Fibroblast of mammary gland (primary cell): ENCODE results near the gene OBSCN.
"Not testable (repeated sequence)": the region's sequence is repeated elsewhere in the genome, so short reads cannot be mapped to it uniquely, and the experiment has no call there.

Experiments
- DNase-seq: peaks from one replicate; pipeline ENCODE4 v3.0.0-alpha.2; 2010; ENCODE audit warnings: low read depth
- H3K4me3 ChIP-seq: 2 replicates; pipeline ENCODE4 v1.5.1; 2011; ENCODE audit warnings: low read depth, mild to moderate bottlenecking, low read length, moderate library complexity; ENCODE audit not compliant: control insufficient read depth
- TF ChIP-seq, protein P1 (sequence below): conservative IDR thresholded peaks from 2 replicates; pipeline ENCODE4 v1.5.1; 2011; ENCODE audit warnings: low read depth, low read length, inconsistent platforms; ENCODE audit not compliant: control insufficient read depth, insufficient read depth

OBSCN gene

DNA sequence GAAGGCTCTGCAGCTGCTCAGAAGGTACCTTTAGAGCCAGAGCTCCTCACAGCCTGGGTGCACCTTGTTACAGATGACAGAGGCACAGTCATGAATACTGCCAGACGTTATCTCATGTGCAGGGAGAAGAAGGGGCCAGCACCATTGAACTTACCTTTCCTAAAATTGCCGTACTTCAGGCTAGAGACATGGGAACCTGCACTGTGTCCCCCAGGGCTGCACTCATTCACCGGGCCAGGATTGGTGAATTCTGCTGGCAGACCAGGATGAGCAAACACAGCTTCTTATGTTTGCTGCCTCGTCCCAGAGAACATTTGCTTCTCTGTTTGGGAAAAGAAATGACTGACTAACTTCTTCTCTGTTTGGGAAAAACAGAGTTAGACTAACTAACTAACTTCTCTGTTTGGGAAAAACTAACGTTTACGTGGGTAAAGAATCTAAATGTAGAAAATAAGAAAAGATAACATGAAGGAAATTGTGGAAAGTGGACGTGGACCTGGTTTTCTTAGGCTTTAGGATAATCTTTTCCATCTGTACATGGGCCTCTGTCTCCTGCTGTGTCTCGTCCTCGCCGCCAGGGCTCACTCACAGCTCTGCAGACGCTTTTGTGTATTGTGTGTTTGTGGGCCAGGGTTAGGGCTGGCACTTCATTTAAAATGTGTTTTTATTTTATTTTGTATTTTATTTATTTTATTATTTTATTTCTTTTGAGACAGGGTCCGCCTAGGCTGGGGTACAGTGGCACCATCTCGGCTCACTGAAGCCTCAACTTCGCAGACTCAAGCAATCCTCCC is 9.9 kb downstream of the OBSCN start:
- no peak for DNase-seq
- TF ChIP-seq, protein P1, sequence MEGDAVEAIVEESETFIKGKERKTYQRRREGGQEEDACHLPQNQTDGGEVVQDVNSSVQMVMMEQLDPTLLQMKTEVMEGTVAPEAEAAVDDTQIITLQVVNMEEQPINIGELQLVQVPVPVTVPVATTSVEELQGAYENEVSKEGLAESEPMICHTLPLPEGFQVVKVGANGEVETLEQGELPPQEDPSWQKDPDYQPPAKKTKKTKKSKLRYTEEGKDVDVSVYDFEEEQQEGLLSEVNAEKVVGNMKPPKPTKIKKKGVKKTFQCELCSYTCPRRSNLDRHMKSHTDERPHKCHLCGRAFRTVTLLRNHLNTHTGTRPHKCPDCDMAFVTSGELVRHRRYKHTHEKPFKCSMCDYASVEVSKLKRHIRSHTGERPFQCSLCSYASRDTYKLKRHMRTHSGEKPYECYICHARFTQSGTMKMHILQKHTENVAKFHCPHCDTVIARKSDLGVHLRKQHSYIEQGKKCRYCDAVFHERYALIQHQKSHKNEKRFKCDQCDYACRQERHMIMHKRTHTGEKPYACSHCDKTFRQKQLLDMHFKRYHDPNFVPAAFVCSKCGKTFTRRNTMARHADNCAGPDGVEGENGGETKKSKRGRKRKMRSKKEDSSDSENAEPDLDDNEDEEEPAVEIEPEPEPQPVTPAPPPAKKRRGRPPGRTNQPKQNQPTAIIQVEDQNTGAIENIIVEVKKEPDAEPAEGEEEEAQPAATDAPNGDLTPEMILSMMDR: no peak
- no peak overlapping the region for H3K4me3 ChIP-seq

- H3K4me3 ChIP-seq: no peak overlapping the region
- no peak for DNase-seq
These were observed 10.8 kb downstream of the OBSCN start for GRCh38 chr1:228218513-228219244.

DNA sequence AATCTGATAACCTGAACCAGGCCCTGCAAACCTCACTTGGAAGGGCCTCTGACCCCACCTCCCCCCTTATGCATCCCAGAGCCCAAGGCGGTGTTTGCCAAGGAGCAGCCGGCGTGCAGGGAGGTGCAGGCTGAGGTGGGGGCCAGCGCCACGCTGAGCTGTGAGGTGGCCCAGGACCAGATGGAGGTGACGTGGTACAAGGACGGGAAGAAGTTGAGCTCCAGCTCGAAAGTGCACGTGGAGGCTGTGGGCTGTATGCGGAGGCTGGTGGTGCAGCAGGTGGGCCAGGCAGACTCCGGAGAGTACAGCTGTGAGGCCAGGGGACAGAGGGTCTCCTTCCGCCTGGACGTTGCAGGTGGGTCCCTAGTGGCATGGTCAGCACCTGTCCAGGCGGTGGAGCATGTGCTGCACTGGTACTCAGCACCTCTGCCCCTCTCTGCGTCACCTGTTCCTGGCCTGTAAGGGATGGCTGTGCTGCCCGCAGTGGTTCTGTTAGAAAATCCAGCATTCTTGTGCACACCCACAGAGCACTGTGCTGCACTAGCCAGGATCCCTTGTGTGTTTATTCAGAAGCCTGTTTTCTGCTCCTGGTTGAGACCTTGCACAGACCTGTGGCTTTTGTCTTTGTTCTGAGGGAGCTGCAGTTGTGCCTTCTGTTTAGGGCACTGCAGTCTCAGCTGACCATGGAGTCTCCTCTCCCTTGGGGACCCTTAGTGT is 11.6 kb downstream of the OBSCN start:
- H3K4me3 ChIP-seq: no peak overlapping the region
- TF ChIP-seq, protein P1: no peak
- DNase-seq: no peak

More at GRCh38 chr1:228218513-228219244, 10.8 kb downstream of the OBSCN start:
- TF ChIP-seq, protein P1: no peak

DNA sequence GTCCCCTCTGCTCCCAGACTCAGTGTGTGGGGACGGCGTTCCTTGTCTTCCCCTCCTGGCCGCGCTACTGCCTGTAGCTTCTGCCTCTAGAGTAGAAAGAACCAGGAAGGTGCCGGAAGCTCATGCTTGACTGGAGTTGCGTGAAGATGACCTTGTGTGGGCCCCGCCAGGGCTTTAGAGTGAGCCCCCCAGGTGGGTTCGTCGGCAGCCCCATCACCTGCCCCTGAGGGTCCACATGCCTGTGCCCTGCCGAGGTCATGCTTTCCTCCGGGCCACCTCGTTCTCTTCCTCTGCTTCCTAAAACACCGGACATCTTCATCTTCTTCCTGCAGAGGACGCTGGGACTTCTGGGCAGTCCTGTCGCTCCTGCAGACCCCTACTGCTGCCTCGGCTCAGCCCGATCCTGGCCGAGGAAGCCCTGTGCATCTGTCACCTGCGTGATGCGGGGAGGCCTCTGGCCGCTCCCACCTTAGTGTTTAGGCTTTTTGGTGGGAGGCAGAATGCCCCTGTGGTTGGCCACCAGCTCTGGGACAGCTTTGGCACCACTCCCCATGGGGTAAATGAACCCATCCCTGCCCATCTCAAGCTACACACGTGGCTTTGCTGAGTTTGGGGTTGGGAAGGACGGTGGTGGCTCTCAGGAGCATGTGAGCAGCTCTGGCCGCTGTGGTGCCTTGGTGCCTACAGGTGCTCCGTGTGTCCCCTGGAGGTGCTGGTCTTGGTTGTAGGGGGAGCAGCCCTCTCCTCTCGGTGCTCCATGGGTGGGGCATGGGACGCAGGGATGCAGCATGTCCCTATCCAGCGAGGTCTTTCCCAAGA is 12.3 kb downstream of the OBSCN start:
- no peak for DNase-seq
- no peak overlapping the region for H3K4me3 ChIP-seq
- TF ChIP-seq, protein P1: no peak

DNA sequence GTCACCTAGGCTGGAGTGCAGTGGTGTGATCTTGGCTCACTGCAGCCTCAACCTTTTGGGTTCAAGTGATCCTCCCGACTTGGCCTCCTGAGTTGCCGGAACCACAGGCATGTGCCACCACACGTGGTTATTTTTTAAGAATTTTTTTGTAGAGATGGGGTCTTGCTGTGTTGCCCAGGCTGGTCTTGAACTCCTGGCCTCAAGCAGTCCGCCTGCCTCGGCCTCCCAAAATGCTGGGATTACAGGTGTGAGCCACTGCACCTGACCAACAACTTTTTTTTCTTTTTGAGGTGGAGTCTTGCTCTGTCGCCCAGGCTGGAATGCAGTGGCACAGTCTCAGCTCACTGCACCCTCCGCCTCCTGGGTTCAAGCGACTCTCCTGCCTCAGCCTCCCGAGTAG is 13.3 kb downstream of the OBSCN start:
- not testable (repeated sequence) for DNase-seq

DNA sequence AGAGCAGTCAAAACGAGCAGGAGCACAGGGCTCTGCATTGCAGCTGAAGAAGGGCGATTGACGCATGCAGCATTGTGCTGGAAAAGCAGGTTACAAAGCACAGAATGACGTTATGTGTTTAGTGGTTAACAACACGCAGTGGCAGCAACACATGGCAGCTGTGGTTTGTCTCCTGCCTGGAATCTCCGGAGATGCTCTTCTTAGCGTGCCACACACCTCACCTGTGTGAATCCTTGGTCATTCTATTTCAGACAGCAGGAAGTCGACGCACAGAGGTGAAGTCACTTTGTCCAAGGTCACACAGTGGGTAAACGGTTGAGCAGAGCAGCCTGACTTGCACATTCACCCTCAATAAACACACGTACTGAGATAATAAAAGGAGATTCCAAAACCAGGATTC is 14.7 kb downstream of the OBSCN start:
- TF ChIP-seq, protein P1: no peak
- no peak overlapping the region for H3K4me3 ChIP-seq
- no peak for DNase-seq

More for the DNA sequence above, 13.3 kb downstream of the OBSCN start:
- H3K4me3 ChIP-seq: not testable (repeated sequence)
